Globus pallidus (tissue), 1 donor: ENCODE measurements around the gene KRT85.
"Not testable (repeated sequence)": the region's sequence is repeated elsewhere in the genome, so short reads cannot be mapped to it uniquely, and the experiment has no call there.

Source experiments
- DNase-seq: peaks from one replicate; pipeline ENCODE4 v3.0.0-alpha.2; 2015; ENCODE audit warnings: low spot score

Gene KRT85

GRCh38 chr12:52323416-52324152 is 43.7 kb downstream of the KRT85 start:
- no peak for DNase-seq

GRCh38 chr12:52323001-52323400 is 44.3 kb downstream of the KRT85 start:
- DNase-seq, result no peak

- DNase-seq, result no peak
Observed at GRCh38 chr12:52322069-52322468, 45.2 kb downstream of the KRT85 start.

GRCh38 chr12:52321418-52321817 is 45.9 kb downstream of the KRT85 start:
- DNase-seq, result peak; percentile 72

GRCh38 chr12:52320784-52321400 is 46.4 kb downstream of the KRT85 start, which contains the start of gene KRT83:
Gene KRT83 (minus strand): TSS chr12:52321398. CDS start chr12:52321335, 63 bp downstream.
- DNase-seq, result no peak

- no peak for DNase-seq
Observed at GRCh38 chr12:52319097-52319496, 48.2 kb downstream of the KRT85 start.

- no peak for DNase-seq
Observed at GRCh38 chr12:52318241-52318990, 48.9 kb downstream of the KRT85 start.

GRCh38 chr12:52317468-52318052 is 49.7 kb downstream of the KRT85 start:
- no peak for DNase-seq

GRCh38 chr12:52316701-52317100 is 50.6 kb downstream of the KRT85 start:
- DNase-seq, result no peak

- DNase-seq, result no peak
Observed at GRCh38 chr12:52316290-52316689, 51.0 kb downstream of the KRT85 start.

- DNase-seq, result not testable (repeated sequence)
Observed at GRCh38 chr12:52315721-52316120, 51.6 kb downstream of the KRT85 start.

GRCh38 chr12:52314511-52314910 is 52.8 kb downstream of the KRT85 start:
- DNase-seq, result no peak

GRCh38 chr12:52313926-52314325 is 53.4 kb downstream of the KRT85 start:
- DNase-seq, result no peak

- DNase-seq, result no peak
Observed at GRCh38 chr12:52313461-52313860, 53.8 kb downstream of the KRT85 start.

GRCh38 chr12:52312086-52312485 is 55.2 kb downstream of the KRT85 start:
- no peak for DNase-seq

GRCh38 chr12:52311285-52311648 is 56.0 kb downstream of the KRT85 start:
- DNase-seq, result no peak

GRCh38 chr12:52310622-52311284 is 56.5 kb downstream of the KRT85 start:
- DNase-seq, result no peak
